HG02840 (cell line): ENCODE results near the gene TESPA1.

Experiments
- ATAC-seq: cut with Tn5 transposase; IDR thresholded peaks from one replicate; pipeline ENCODE4 v1.9.1; 2021; ENCODE audit warnings: mild to moderate bottlenecking, moderate library complexity, moderate number of reproducible peaks; ENCODE audit not compliant: unreplicated experiment, low FRiP score

Gene TESPA1, protein sequence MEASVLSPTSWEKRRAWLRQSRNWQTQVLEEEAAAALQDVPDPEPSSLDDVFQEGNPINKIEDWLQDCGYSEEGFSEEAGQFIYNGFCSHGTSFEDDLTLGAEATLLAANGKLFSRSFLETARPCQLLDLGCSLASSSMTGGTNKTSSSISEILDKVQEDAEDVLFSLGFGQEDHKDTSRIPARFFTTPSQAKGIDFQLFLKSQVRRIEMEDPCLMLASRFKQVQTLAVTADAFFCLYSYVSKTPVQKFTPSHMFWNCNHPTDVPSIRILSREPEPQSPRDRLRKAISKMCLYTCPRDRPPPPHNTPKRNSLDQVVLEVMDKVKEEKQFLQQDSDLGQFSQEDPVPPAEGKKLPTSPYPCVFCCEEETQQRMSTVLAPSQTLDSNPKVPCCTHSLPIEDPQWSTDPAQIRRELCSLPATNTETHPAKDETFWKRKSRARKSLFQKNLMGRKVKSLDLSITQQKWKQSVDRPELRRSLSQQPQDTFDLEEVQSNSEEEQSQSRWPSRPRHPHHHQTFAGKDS

DNA sequence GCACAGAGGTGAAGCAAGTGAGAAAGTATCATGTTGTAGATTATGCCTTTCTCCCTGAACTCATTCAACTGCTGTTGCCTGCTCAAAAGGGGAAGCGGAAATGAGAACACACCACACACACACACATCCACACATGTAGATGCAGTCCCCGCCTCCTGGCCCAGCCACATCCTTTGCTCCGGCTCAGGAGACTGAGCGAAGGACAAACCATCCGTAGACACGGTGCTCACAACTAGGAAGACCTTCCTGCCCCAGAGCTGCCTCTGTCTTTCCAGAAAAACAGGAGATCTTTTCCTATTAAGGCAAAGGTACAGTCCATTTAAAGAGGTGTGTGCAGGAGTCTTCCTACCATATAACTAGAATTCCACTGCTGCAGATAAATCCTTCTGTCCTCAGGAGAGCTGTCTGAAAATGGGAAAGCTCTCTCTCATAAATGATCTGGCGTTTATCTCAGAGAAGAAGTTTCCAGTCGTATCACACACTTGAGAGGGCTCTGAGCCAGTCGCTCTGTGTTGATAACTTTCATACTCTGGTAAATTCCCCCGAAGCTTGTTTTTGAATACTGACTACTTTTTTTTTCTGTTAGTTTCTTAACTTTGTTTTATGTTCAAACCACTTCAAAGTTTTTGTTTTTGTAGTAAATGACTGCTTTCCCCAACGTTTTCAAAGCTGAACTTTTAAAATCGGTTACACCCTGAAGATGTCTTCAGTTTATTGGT, at the start of gene TESPA1:
Gene TESPA1 (minus strand): TSS at position 105 of the 719 bp plus-strand sequence. CDS start 10,200 bp downstream, outside the sequence.
- peak; percentile 89 for ATAC-seq

DNA sequence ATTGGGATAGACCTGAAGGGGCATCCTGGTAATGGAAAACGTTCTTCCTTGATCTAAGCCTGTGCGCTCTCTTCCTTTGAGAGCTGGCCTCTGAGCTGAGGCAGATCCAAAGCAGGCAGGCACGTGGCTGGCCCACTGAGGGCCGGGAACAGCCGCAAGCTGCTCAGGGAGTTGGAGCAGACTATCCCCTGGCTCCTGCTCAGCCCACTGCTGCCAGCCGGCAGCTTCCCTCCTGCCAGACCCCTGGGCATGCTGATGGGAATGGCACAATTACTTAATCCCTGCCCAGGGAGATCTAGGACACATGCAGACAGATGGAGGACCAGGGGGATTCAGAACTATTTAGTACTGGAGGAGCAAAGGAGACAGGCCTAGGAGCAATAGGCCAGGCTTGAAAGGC, 49.7 kb upstream of the TESPA1 start:
- ATAC-seq: no peak

DNA sequence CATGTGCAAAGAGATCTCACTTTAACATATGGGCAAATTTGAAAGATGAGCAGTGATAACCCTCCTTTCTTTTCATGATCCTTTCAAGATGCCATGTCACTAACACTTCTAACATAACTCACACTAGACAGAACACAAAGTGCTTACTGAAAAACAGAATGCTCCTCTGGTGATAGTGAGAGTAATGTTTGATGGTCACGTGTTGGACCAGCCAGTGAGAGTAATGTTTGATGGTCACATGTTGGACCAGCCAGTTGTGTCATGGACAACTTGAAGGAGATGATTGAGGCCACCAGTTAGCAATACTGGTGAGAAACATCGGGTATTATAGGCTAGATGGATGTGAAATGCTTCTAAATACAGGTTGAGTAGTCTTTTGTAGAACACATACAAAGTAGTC, 40.9 kb upstream of the TESPA1 start:
- ATAC-seq: no peak

DNA sequence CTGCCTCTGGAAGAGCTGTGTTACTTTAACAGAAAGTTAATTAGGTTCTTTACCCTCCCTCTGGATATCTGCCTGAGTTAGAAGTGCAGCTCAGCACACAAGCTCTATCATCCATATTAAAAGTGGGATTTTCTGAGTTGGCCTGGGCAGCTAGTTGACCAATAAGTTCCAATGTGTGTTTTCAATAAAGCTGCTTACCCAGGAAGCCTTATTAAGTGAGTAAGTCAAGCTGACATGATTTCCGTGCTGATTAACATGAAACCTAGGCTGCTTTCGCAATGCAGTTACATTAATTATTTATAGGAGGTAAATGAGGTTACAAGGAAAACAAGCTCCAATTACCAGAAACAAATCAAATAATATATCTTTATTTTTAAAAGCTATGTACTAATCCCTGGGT, 40.0 kb upstream of the TESPA1 start:
- ATAC-seq: no peak

DNA sequence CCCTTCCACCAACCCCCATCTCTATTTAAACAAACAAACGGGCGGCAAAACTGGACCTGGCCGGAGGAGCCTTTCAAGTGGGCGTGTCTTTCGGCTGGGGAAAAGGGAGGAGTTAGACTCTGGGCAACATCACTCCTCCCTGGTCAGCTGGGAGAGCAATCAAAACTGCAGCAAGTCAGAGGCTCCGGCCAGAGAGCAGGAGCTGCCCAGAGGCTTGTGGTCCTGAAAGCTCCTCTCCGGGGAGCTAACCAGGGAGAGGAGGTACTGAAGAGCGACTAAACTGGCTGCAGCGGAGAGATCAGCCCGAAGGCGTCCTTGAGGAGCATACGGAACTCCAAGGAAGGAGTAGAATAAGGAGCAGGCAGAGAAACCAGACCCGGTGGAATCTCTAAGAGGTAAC, 35.2 kb upstream of the TESPA1 start, which contains the start of gene NEUROD4:
Gene NEUROD4 (plus strand): TSS at position 191 of the 400 bp plus-strand sequence. CDS start 6,466 bp downstream, outside the sequence.
- no peak for ATAC-seq

DNA sequence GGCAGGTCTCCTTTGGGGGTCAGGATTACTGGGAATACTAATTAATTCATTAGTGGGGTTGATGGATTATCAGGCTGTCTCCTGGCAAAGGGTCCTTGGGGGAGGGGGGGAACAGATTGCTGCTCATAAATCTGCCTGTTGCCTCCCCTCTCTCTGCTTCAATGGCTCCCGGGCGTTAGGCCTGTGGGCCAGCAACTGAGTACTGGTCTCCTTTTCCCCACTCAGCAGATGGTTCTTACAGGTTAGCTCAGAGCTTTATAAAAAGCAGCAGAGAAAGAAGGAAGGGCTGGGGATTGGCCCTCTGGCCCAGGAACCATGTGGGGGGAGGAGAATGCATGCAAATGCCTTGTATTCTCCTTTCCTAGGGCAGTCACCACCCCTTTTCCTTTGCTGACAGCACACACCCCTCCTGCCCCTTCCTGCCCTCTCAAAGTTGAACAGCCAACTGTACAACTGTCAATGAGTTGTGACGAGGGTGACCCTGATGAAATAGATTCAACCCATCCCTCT, 32.9 kb upstream of the TESPA1 start:
- no peak for ATAC-seq

DNA sequence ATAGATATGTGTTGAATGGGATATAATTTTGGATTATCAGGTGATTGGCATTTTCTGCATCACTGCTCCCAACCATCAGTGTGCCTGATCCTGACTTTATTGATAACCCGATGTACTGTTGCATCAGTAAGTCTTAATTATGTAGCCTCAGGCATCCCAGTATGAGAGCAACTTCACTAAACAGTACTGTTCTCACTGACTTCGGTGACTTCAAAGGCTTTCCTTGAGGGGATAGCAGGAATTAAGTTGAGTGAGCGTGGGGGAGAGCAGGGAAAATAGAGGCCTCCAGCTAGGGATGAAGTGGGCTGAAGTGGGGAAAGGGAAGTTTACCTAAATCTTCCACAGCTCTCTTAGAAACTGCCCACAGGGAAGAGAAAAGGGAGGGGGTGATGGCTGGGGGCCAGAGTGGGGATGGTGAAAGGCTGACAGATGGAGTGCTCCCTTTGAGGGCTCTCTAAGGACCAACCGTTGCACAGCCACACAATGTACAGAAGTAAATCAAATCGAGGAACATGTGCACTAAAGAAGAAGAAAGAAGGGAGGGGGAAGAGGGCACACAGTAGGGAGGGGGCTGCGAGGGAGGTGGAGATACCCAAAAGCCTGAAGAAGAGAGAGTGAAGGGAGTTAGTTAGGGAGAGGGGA, 24.5 kb upstream of the TESPA1 start:
- no peak for ATAC-seq

DNA sequence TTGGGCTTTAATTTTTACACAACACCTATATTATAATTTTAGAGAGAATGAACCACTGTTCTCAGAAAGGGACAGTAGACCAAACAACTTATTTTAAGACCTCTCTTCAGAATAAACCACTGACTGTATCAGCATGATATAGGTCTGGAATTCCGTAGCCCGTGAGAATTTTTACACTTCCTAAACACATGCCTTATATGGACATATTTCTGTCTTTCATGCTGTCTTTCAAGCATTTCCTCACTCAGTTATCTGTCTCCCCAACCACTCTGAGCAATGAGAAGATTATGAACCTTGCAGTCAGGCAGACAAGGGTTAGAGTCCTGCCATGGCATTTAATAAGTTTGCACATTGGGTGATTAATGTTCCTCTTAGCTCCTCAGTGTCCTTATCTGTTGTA, 17.8 kb upstream of the TESPA1 start:
- no peak for ATAC-seq

DNA sequence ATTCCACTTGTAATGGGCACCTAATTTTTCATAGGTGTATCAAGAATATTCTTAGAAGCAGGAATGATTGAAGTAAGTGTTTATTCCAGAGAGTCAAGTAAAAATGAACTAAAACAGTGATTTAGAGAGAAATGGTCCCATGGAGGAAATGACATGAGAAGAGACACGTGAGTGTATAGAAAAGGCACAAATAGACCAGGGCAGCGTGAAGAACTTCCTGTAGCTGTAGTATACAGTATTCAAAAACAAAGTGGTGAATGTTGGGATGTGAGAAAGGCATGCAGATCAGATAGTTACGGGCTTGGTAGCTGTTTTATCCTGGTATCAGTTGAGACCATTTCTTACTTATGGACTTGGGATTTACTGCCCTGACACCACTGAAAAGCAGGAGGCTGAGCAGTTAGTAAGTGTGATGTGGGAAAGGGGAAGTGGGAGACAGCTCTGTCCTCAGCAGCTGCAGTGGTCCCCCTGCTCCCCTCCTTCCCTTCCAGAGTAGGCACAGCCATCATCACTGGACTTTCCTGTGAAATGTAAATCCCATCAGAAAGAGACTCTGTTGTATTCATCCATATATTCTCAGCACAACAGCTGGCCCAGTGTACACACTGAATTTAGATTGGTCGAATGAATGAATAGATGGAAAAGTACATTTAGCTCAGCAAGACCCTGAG, 16.8 kb upstream of the TESPA1 start:
- no peak for ATAC-seq

DNA sequence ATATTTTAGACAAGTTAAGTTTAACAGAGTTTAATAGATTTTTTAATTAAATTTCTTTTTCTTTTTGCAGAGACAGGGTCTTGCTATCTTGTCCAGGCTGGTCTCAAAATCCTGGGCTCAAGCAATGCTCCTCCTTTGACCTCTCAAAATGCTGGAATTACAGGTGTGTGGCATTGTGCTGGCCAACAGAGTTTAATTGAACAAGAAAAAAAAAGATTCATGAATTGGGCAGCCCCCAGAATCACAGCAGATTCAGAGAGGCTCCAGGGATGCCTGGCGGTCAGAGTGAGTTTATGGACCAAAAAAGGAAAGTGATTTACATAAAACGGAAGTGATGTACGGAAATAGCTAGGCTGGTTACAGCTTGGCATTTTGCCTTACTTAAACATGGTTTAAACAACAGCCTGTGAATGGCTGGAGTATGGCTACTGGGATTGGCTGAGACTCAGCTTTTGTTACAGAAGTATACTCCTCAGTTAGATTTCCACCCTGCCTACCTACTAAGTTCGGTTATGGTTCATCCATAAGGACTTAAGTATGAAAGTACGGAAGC, 14.5 kb upstream of the TESPA1 start:
- ATAC-seq: no peak

DNA sequence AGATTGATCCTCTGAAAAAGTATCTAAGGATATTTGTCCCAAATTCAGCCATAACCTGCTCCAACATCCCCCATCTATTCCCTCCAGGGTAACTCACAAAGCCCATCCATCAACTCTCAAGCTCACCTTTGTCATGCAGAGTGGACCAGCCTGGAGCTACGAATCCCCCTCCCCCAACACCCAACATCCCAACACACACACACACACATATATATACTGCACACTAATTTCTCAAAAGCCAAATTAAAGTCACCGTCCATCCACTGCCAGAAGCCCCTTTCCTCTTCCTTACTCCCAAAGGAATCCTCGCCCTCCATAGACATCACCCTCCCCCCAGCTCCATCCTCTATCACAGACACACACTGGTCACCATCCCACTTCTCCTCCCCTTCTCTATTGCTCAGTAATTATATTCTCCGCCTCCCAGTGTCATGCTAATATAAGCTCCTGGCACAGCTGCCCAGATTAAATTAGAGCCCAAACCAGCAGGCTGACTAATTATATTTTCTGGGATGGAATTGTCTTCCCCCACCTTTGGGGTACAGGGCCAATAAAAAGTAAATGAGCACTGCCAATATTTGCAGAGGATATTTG, 13.5 kb upstream of the TESPA1 start:
- ATAC-seq: no peak

DNA sequence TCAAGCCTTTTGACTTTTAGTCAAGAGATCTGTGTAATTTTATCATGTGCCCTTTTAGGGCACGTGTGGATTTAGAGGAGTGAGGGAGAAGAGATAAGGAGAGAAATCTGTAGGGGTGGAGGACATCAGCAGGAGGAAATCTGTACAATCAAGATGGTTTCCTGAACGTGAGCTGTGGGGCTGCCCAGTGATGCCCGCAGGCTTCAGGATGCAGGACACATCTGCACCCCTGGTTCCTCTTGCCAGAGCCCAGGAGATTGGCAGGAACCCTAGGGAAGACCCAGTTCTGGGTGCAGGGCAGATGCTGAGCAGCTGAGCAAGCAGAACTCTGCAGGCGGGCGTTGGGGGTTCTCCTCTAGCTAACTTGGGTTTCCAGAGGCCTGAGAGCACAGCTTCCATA, 11.6 kb upstream of the TESPA1 start:
- ATAC-seq: no peak

DNA sequence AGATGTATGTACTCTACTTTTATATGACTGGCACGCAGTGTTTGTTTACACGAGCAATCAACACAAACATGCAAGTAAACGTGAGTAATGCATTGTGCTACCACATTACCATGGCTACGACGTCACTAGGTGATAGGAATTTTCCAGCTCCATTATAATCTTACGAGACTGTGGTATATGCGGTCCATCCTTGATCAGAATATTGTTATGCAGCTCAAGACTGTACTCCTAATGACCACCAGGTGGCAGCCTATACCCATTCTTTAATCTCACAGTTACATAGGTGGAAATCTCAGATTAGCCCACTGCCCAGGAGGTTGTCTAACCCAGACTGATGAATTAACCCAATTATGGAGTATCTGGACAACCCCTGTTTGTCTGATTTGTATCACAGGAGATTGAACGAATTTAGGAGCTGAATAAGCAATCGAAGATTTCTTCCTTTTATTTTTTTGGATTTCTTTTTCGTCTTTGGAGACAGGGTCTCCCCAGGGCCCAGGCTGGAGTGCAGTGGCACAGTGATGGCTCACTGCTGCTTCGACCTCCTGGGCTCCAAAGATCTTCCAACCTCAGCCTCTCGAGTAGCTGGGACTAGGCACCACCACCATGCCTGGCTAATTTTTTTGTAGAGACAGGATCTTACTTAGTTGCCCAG, 8.7 kb upstream of the TESPA1 start:
- peak; percentile 43 for ATAC-seq

DNA sequence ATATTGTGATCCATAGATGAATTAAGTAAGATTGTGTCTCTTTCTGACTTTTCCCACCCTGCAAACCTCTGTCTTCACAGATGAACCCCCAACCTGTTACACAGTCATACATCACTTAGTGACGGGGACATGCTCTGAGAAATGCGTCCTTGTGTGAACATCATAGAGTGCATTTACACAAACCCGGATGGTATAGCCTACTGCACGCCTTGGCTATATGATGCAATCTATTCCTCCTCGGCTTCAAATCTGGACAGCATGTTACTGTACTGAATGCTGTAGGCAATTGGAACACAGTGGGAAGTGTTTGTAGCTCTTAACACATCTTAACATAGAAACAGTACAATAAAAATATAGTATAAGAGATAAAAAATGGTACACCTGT, 7.4 kb upstream of the TESPA1 start:
- ATAC-seq: peak; percentile 51

DNA sequence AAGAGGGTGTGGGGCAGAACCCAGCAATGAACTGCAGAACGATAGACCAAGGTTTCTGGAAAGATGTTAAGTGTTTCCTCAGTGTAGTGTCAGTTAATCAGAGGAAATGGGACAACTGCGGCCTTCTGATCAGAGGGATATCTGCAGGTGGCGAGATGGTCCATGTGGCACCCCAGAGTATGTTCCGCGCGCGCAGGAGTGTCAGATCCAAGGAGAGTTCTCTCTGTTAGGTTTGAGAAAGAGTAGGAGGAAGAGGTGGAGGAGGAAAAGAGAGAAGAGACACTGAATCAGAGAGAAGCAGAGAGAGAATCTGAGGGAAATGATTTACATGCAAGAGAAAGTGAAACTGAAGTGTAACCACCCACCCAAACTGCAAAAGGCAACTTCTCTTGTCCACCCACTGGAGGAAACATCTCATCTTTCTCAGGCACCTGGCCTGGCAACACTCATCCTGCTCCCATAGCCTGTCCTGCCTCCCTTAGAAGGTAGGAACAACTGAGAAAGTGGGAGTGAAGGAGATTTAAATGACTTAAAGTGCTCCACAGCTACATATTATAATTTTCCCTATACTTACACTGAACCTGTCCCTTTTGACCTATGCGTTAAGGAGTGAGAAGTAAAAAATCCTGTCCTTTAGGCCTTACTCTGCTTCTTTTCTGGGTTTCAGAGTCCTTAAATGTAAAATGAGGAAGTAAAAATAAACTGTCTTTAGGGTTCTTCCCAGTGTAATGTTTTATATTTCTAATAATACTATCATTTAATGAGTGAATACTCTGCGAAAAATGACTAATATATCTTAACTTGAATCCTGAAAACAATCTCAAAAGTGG, 6.8 kb upstream of the TESPA1 start:
- ATAC-seq: peak; percentile 53

DNA sequence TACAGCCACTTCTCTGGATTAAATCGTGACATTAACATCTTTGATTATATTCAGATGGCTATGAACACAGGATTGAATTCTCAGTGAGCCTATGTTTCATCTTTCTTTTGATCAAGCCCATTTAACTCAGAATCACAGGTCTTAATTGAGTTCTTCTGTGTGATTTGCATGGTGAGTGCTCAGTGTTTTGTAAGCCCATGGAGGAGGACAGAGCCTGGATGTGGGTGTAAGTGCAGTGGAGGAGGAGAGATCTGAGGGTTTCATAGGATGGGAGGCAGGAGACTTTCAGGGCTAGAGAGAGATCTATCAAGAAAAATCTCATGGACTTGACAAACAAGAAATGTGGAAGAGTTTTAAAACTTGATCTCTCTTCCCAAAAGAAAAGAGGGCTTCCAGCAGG, 5.3 kb upstream of the TESPA1 start:
- no peak for ATAC-seq

DNA sequence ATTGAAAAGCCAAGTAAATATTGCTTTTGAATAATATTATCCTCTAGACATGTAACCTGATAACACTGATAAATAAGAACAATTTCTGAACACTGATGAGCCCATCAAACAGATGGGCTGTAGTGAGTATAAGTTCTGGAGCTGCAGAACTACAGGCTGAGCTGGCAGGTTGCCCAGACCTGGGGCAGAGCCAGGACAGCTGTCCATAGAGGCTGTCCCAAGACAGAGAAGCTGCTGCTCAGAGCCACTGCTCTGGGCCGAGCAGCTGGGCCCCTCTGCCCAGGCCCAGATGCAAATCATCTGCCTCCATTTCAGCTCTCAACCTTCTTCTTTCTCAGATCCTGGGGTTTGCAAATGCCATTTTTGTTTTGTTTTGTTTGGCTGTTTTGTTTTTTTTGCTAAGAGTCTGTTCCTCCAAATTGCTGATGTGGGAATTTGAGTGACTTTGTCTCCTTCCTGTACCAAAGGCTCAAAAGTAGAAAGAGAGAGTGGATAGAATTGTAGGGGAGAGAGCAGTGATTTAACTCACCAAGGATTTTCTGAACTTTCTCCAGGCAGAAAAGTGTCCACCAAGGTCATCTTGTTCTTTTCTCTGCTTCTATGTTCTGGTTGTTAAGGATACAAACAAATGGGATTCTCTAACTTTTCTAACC, 4.0 kb upstream of the TESPA1 start:
- no peak for ATAC-seq
